IPS-20b (cell line): ENCODE measurements around the gene PTPRD.
"Not testable (repeated sequence)": the region's sequence is repeated elsewhere in the genome, so short reads cannot be mapped to it uniquely, and the experiment has no call there.

ENCODE experiments used
- H3K27ac ChIP-seq: one replicate; pipeline ENCODE4 v1.5.1; 2013; ENCODE audit warnings: low read length
- H3K27me3 ChIP-seq: 2 replicates; pipeline ENCODE4 v1.6.1; 2013; ENCODE audit warnings: mild to moderate bottlenecking, low read length, inconsistent platforms; ENCODE audit not compliant: insufficient read depth
- H3K36me3 ChIP-seq: 2 replicates; pipeline ENCODE4 v1.6.1; 2013; ENCODE audit warnings: low read depth, mild to moderate bottlenecking, inconsistent platforms, low read length, moderate library complexity; ENCODE audit not compliant: insufficient read depth
- H3K4me1 ChIP-seq: 2 replicates; pipeline ENCODE4 v1.6.1; 2013; ENCODE audit warnings: mild to moderate bottlenecking, control low read depth, inconsistent platforms, low read length, moderate library complexity; ENCODE audit not compliant: insufficient read depth
- H3K4me3 ChIP-seq: 2 replicates; pipeline ENCODE4 v1.5.1; 2013; ENCODE audit warnings: mild to moderate bottlenecking, low read length, inconsistent platforms
- H3K9ac ChIP-seq: 2 replicates; pipeline ENCODE4 v1.6.1; 2013; ENCODE audit warnings: low read depth, mild to moderate bottlenecking, inconsistent platforms, low read length, moderate library complexity
- H3K9me3 ChIP-seq: 2 replicates; pipeline ENCODE4 v1.6.1; 2013; ENCODE audit warnings: mild to moderate bottlenecking, low read depth, low read length, inconsistent platforms; ENCODE audit not compliant: insufficient read depth

The PTPRD gene

DNA sequence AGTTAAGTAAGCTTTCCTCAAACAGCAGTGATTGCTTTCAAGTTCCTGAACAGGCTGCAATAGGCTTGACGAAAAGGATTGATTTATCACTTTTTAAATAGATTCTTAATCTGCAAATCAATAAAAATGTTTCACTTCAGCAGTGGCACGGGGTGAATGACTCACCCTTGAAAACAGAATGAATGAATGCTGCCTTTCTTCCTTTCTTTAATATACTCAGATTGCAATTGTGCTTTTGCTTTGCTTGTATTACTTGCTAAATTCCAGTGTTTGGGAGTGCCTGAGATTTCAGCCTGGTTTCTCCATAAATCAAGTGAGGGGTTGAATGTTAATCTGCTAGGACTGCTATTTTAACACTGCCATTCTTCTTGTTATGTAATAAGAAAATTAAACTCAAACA lies 1293.8 kb downstream of the PTPRD start:
- H3K27me3 ChIP-seq: no peaks in the 10 kb centered on the region
- H3K4me1 ChIP-seq: no peaks in the 10 kb centered on the region
- no peak overlapping the region for H3K9ac ChIP-seq
- H3K9me3 ChIP-seq: no peaks in the 10 kb centered on the region
- H3K4me3 ChIP-seq: no peak overlapping the region
- no peak overlapping the region for H3K27ac ChIP-seq
- H3K36me3 ChIP-seq: no peaks in the 10 kb centered on the region

DNA sequence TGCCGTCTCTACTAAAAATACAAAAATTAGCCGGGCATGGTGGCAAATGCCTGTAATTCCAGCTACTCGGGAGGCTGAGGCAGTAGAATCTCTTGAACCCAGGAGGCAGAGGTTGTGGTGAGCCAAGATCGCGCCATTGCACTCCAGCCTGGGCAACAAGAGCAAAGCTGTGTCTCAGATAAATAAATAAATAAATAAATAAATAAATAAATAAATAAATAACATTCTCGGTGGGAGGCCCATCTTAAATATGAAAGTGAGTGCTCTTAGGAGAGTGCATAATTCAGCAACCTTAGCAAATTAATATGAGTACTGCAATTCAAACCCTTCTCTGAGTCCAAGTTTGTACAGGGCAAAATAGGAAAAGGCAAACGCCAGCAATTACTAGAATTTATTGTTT lies 1302.1 kb downstream of the PTPRD start:
- H3K27me3 ChIP-seq, H3K36me3 ChIP-seq, H3K4me1 ChIP-seq, H3K4me3 ChIP-seq, H3K27ac ChIP-seq, H3K9me3 ChIP-seq, H3K9ac ChIP-seq: not testable (repeated sequence)

DNA sequence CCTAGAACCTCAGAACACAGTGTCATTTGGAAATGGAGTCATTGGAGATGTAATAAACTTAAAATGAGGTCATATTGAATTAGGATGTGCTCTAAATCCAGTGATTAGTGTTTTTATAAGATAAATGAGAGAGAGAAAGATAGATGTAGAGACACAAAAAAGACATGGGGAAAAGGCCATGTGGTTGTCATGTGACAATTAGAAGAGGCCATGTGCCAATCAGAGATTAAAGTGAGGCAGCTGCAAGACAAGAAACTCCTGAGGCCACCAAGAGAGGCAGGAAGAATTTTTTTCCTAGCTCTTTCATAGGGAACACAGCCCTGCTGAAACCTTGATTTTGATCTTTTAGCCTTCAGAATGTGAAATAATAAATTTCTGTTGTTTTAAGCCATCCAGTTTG lies 1307.2 kb downstream of the PTPRD start:
- no peaks in the 10 kb centered on the region for H3K4me1 ChIP-seq
- H3K9ac ChIP-seq: no peak overlapping the region
- H3K27ac ChIP-seq: no peak overlapping the region
- no peaks in the 10 kb centered on the region for H3K36me3 ChIP-seq
- no peak overlapping the region for H3K4me3 ChIP-seq
- no peaks in the 10 kb centered on the region for H3K9me3 ChIP-seq
- no peaks in the 10 kb centered on the region for H3K27me3 ChIP-seq

DNA sequence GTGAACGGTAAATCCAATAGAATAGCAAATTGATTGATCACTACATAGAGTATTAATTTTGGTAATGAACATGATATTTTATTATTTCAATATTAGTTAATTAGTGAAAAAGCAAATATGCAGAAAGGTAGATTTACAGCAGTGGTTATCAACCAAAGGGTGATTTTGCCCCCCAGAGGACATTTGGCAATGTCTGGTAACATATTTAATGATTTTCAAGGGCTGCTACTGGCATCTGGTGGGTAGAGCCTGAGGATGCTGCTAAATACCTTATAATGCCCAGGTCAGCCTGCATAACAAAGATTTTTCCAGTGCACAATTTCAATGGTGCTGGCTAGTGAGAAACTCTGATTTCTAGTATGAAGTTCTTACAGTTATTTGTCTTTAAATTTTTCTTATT lies 1313.7 kb downstream of the PTPRD start:
- Histone ChIP-seq H3K27ac (no peak overlapping the region), H3K9me3 (no peaks in the 10 kb centered on the region), H3K36me3 (no peaks in the 10 kb centered on the region), H3K9ac (no peak overlapping the region), H3K27me3 (no peaks in the 10 kb centered on the region), H3K4me1 (no peaks in the 10 kb centered on the region), H3K4me3 (no peak overlapping the region)

DNA sequence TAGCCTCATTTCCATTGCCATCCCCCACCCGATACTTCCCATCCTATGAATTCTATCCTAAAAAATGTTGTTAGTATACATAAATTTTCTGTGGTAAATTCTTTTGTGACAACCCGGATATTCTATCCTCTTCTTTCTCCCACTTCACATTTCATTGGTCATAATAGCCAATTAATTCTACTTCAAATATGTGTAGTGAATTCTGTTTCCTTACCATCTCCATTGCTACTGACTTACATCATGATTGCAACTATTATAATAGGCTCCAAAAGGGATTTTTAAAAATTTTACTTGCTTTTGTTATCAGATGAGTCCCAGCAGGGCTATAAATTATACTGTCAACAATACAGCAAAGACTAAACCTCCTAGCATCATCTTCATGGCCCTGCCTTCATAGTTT lies 1326.8 kb downstream of the PTPRD start:
- Histone ChIP-seq H3K36me3 (no peaks in the 10 kb centered on the region), H3K9me3 (no peaks in the 10 kb centered on the region), H3K27ac (no peak overlapping the region), H3K9ac (no peak overlapping the region), H3K27me3 (no peaks in the 10 kb centered on the region), H3K4me1 (no peaks in the 10 kb centered on the region), H3K4me3 (no peak overlapping the region)

DNA sequence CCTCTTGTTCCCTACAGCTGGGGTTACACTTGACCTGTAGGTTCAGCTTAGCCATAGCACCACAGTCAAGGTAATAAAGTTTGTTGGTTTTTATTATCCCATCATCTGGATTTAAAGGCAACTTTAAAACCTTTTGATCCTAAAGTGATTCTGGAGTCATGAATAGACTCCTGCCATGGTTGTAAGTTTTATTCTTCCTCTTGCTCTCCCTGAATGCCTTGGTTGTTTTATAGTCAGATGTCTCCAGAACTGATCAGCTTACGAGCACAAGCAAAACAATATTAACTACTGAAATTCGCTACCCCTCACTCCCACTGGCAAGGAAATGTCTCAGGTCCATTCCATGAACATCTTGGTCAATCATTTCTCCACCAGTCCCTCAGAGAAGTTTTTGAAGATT lies 1328.6 kb downstream of the PTPRD start:
- H3K27ac ChIP-seq: no peak overlapping the region
- no peaks in the 10 kb centered on the region for H3K36me3 ChIP-seq
- H3K9me3 ChIP-seq: no peaks in the 10 kb centered on the region
- no peak overlapping the region for H3K4me3 ChIP-seq
- H3K4me1 ChIP-seq: no peaks in the 10 kb centered on the region
- no peaks in the 10 kb centered on the region for H3K27me3 ChIP-seq
- H3K9ac ChIP-seq: no peak overlapping the region

DNA sequence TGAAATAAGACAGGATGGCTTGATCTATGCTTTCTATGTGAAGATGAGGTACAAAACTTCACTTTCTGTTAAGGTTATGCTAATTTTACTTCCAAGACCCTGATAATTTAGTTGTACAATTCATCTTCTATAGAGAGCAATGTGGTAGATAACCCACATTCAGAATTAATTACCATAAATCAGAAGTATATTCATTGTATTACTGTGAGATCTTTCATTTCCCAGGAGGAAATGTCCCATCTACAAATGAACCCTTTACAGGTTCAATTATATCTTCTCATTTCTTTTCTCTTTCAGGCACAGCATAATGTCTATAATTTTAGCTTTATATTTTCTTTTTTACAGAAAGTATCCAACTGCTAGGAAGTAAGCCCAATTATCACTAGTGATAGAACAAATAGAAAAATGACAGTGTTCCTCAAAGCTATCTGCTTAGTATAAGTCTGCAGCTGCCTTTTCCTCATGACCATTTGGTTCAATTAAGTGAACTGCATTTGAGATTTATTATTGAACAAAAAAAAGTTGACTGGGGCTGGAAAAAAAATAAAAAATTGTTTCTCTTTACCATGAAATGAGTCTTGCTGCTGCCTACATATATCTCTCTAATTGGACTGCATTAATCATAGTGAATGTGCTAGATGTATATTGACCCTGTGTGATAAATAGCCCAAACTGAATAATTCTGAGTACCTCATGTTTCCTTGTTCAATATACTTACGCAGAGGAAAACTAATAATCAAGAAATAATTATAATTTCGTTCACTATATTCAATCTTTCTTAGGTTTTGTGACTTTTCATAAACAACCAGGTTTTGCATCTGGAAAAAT lies 1329.4 kb downstream of the PTPRD start:
- H3K9ac ChIP-seq: no peak overlapping the region
- no peaks in the 10 kb centered on the region for H3K4me1 ChIP-seq
- H3K27me3 ChIP-seq: no peaks in the 10 kb centered on the region
- no peak overlapping the region for H3K27ac ChIP-seq
- H3K36me3 ChIP-seq: no peaks in the 10 kb centered on the region
- no peak overlapping the region for H3K4me3 ChIP-seq
- no peaks in the 10 kb centered on the region for H3K9me3 ChIP-seq

DNA sequence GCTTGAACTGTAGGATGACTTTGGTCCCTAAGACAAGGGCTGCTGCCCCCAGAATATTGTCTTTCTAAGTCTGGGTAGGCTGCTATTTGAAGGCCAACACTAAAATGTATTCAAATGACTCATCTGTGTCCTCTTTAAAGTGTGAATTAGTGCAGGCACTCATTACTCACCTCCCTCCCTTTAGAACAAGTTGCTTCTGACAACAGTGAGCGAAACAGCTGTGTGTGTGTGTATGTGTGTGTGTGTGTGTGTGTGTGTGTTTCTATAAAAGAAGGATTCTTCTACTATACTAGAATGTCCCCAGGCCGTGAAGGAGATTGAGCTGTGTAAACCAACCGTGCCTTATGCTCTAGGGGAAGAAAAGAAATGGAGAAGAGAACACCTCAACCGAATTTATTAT lies 1337.2 kb downstream of the PTPRD start:
- H3K9me3 ChIP-seq: no peaks in the 10 kb centered on the region
- H3K4me1 ChIP-seq: no peaks in the 10 kb centered on the region
- H3K27me3 ChIP-seq: no peaks in the 10 kb centered on the region
- H3K9ac ChIP-seq: no peak overlapping the region
- no peaks in the 10 kb centered on the region for H3K36me3 ChIP-seq
- H3K4me3 ChIP-seq: no peak overlapping the region
- H3K27ac ChIP-seq: no peak overlapping the region

DNA sequence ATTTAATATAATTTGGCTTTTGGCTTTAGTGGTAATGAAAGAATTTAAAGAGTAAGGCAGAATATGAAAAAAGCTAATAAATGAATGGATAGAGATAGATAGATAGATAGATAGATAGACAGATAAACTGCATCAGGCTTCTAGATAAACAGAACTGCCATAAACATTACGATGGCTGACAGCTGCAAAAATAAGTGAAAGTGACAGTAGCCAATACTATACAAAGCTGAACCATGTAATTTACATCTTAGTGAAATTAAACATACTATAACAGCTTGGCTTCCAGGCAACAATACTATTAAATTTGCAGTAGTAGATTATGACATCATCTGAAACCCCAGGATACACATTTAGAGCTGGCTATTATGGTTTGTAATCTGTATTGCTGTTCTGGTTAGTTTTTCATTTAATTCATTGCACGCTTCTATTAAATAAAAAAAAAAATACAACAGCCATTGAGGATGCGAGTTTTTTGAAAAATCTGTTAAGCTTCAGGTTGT lies 1354.8 kb downstream of the PTPRD start:
- no peak overlapping the region for H3K27ac ChIP-seq
- no peaks in the 10 kb centered on the region for H3K4me1 ChIP-seq
- H3K4me3 ChIP-seq: no peak overlapping the region
- no peaks in the 10 kb centered on the region for H3K36me3 ChIP-seq
- H3K9ac ChIP-seq: no peak overlapping the region
- no peaks in the 10 kb centered on the region for H3K9me3 ChIP-seq
- H3K27me3 ChIP-seq: no peaks in the 10 kb centered on the region

DNA sequence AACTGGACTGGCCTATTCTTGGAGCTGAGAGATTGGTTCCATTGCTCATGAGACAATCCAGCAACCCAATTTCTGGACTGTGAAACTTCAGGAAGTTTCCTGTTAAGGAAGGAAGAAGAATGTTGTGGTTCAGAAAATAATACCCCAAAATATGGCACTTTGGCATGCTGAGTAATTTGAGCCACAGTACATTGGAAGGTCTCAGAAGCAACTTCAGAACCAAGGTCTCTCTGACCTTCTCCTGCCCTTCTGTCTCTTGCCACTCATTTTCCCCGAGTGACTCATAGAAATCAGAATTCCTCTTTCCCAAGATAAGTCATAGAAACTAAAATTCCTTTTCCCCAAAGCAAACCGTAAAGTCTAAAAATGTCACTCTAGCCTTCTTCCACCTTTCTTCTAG lies 1366.1 kb downstream of the PTPRD start:
- H3K9me3 ChIP-seq: peaks cover 5% of the 10 kb centered on the region; the same call in 1 of the 2 replicates

DNA sequence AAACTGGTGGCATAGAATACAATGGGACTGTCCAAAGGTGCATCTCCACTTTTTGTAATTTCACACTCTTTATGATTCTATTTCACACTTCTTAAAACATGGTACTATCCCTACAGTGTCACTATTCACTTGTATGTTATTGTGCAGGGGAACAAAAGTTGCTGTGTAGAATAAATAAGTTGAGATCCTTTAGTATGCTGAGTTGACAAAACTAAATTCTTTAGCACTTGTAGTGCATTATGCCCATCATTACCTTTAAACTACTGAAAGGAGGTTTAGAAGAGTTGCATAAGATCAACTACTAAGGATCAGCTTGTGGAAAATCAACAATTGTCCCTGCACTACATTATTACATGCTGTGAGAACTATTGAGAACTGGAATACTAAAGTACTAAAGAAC lies 1380.9 kb downstream of the PTPRD start:
- H3K36me3 ChIP-seq: no peaks in the 10 kb centered on the region
- H3K9me3 ChIP-seq: peaks cover 17% of the 10 kb centered on the region
- H3K4me3 ChIP-seq: no peak overlapping the region
- no peaks in the 10 kb centered on the region for H3K4me1 ChIP-seq
- no peaks in the 10 kb centered on the region for H3K27me3 ChIP-seq
- no peak overlapping the region for H3K27ac ChIP-seq
- no peak overlapping the region for H3K9ac ChIP-seq

More for the DNA sequence above, 1366.1 kb downstream of the PTPRD start:
- Histone ChIP-seq H3K27me3 (no peaks in the 10 kb centered on the region), H3K4me3 (no peak overlapping the region), H3K4me1 (no peaks in the 10 kb centered on the region), H3K9ac (no peak overlapping the region), H3K27ac (no peak overlapping the region), H3K36me3 (no peaks in the 10 kb centered on the region)

DNA sequence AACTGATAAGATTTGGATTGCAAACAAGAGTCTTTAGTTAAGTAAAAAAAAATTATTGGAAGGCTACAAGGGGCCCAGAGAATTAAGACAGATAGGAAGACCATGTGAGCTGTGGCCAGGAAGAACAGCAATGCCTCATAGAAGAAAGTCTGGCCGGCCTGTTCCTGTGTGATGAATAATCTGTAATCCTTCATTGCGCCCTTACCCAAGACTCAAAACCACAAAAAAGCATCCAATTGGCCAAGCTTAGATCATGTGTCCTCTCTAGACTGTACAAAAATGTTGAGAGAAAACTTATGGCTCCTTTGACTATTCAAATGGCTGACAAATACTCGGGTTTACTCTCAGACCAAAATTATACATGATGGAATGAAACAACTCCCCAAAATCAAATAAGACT lies 1383.5 kb downstream of the PTPRD start:
- no peak overlapping the region for H3K27ac ChIP-seq
- H3K27me3 ChIP-seq: no peaks in the 10 kb centered on the region
- H3K36me3 ChIP-seq: no peaks in the 10 kb centered on the region
- no peaks in the 10 kb centered on the region for H3K4me1 ChIP-seq
- peaks cover 13% of the 10 kb centered on the region for H3K9me3 ChIP-seq
- H3K9ac ChIP-seq: no peak overlapping the region
- no peak overlapping the region for H3K4me3 ChIP-seq
